ENCODE measurements around the gene GFER.
"Not testable (repeated sequence)": the region's sequence is repeated elsewhere in the genome, so short reads cannot be mapped to it uniquely, and the experiment has no call there.

GFER gene

GRCh38 chr16:1957434-1958142, 26.4 kb upstream of the GFER start:
- DNase-seq (ENCODE audit: low read depth in 2 of 2): not testable (repeated sequence)

DNA sequence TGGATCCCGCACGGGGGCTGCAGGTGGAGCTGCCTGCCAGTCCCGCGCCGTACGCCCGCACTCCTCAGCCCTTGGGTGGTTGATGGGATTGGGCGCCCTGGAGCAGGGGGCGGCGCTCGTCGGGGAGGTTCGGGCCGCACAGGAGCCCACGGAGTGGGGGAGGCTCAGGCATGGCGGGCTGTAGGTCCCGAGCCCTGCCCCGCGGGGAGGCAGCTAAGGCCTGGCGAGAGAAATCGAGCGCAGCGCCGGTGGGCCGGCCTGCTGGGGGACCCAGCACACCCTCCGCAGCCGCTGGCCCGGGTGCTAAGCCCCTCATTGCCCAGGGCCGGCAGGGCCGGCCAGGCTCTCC, 25.9 kb upstream of the GFER start:
- not testable (repeated sequence) for DNase-seq (ENCODE audit: low read depth in 2 of 2)

DNA sequence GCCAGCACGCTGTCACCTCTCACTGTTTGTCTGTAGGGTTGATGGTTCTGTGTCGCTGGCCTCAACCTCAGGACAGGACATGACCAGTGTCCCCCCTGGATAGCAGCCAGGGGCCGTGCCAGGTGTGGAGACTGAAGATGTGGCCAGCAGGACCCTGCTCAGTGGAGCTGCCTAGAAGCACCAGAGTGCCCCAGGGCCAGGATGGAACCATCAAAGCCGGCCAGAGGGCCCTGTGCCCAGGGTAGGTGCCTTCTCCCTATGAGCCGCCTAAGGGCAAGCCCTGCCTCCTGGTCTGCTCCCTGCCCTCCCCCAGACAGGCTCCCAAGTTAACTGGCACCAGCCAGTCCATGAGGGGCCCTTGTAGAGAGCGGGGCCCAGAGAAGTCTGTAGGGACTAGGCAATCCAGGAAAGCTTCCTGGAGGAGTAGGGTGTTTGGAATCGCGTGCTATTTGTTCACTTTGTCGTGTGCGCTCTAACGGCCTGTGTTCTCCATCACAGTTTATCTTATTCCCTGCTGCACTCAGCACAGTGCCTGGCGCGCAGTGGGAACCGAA, 25.2 kb upstream of the GFER start:
- no peak for DNase-seq (ENCODE audit: low read depth in 2 of 2)

DNA sequence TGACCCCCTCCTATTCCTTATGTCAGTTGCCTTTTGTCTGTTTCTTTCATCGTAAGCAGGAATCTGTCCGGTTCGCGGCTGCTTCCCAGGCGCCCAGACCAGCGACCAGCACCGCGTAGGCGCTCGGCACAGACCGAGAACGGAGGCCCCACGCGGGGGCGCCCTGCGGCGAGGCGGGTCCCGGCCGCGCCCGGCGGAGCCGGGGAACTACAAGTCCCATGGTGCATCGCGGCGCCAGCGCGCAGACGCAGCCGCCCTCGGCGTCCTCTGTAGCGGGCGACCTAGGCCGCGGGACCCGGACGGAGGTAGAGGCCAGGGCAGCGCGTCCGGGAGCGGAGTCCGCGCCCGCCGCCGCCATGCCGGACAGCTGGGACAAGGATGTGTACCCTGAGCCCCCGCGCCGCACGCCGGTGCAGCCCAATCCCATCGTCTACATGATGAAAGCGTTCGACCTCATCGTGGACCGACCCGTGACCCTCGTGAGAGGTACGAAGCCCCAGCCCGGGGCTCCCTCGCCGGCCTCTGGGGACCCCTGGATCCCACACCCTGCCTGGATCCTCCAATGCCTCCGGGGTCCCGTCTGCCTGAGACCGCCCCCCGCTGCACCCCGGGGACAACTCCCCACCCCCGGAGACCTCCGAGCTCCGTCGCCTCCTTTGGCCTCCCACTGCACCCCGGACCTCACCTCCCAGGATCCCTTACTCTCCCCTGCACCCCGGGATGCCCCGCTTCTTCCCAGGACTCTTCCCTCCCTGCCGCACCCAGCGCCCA, 24.5 kb upstream of the GFER start, which contains the start of gene NDUFB10:
TSS of gene NDUFB10 (plus strand) at position 270 of the 771 bp plus-strand sequence. CDS start at position 357, 87 bp downstream.
- peak; percentile 73 to 89 for DNase-seq (ENCODE audit: low read depth in 2 of 2)

DNA sequence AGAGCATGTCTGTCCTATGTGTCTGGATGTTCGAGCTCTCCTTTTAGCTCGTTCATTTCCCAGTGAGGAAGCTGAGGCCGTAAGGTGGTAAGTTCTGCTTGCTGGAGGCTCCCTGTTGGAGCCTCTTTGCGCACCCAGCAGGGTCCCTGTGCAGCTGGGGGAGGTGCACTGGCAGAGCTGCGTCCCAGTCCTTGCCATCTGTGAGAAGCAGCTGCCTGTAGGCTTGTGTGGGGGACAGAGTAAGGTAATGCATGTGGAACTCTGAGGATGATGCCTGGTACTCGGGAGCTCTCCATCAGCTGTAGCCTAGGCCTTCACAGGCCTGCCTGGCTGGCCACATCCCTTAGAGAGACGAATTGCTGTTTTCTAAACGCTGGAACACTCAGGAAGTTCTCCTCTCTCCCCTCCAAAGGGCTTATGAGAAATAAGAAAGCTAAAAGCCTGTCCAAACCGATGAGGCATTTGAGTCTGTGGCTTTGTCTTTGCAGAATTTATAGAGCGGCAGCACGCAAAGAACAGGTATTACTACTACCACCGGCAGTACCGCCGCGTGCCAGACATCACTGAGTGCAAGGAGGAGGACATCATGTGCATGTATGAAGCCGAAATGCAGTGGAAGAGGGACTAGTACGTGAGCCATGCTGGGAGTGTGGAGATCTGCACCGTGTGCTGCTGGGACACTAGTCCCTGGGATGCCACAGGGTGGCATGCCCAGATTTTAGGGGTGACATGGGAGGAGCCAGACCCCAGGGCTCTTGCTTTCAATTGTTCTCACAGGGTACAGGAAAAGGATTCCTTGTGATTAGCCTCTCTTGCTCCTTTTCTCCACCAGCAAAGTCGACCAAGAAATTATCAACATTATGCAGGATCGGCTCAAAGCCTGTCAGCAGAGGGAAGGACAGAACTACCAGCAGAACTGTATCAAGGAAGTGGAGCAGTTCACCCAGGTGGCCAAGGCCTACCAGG, 23.0 kb upstream of the GFER start:
- no peak for DNase-seq (ENCODE audit: low read depth in 2 of 2)

DNA sequence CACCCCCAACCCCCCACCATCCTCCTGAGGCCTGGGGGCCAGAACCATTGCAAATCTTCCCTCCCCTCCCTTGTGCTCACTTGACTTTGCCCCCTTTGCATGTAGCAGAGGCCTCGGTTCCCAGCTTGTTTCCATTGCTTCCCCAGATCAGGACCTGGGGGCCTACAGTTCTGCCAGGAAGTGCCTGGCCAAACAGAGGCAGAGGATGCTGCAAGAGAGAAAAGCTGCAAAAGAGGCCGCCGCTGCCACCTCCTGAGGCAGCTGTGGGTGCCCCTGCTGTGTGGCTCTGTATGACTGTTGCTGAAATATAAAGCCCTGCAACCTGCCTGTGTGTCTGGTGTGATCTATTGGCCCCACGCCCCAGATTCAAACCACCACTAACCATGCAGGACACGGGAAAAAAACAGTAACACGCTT, 22.3 kb upstream of the GFER start:
- DNase-seq (ENCODE audit: low read depth in 2 of 2): no peak

- DNase-seq (ENCODE audit: low read depth in 2 of 2): not testable (repeated sequence)
Measured at GRCh38 chr16:1962161-1963153, 21.5 kb upstream of the GFER start.

- DNase-seq (ENCODE audit: low read depth in 2 of 2): no peak
Measured at GRCh38 chr16:1963806-1964505, 20.0 kb upstream of the GFER start.

GRCh38 chr16:1964506-1965395, 19.2 kb upstream of the GFER start, which contains the start of gene RPS2:
TSS of gene RPS2 (minus strand) at chr16:1964826. CDS start at chr16:1964625, 201 bp downstream.
- peak; percentile 92 to 99 for DNase-seq (ENCODE audit: low read depth in 2 of 2)

- no peak for DNase-seq (ENCODE audit: low read depth in 2 of 2)
Measured at GRCh38 chr16:1965396-1966001, 18.5 kb upstream of the GFER start.

DNA sequence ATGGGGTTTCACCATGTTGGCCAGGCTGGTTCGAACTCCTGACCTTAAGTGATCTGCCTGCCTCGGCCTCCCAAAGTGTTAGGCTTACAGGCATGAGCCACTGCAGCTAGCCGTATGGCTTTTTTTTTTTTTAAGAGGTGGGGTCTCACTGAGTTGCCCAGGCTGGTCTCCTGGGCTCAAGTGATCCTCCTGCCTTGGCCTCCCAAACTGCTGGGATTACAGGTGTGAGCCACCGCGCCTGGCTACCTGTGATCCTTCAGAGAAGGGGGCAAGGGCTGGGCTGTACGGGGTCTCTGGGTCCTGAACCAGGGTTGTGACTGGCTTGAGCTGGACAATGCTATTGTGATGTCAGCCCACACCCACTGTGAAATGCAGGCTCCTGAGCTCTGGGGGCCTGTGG, 17.5 kb upstream of the GFER start, which contains the start of gene RNF151:
TSS of gene RNF151 (plus strand) at position 397 of the 400 bp plus-strand sequence. CDS start 26 bp downstream, outside the sequence.
- DNase-seq (ENCODE audit: low read depth in 2 of 2): no peak

DNA sequence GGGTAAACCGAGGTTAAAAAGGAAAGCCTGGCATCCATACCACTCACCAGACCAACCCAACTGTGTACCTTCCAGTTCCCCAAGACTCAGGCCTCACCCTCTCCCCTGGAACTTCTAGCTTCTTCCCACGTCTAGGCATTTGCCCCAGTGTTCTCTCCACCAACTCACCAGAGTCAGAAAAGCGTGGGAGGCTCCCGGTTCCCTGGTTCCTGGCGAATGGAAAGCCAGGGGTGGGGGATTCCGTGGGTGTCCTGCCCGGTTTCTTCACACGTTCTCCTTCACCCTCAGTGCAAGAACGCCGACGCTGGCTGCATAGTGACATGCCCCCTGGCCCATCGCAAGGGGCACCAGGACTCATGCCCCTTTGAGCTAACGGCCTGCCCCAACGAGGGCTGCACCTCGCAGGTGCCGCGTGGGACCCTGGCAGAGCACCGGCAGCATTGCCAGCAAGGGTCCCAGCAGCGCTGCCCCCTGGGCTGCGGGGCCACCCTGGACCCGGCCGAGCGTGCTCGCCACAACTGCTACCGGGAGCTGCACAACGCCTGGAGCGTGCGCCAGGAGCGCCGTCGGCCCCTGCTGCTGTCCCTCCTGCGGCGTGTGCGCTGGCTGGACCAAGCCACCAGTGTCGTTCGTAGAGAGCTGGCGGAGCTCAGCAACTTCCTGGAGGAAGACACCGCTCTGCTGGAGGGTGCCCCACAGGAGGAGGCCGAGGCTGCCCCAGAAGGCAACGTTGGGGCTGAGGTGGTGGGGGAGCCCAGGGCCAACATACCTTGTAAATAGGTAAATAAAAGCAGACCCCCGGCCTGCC, 15.6 kb upstream of the GFER start:
- no peak for DNase-seq (ENCODE audit: low read depth in 2 of 2)

GRCh38 chr16:1971796-1972489, 12.1 kb upstream of the GFER start, which contains the start of gene TBL3:
TSS of gene TBL3 (plus strand) at chr16:1972053. CDS start at chr16:1972165, 112 bp downstream.
- peak; percentile 88 to 93 for DNase-seq (ENCODE audit: low read depth in 2 of 2)

- no peak for DNase-seq (ENCODE audit: low read depth in 2 of 2)
Measured at GRCh38 chr16:1972490-1972877, 11.5 kb upstream of the GFER start.

DNA sequence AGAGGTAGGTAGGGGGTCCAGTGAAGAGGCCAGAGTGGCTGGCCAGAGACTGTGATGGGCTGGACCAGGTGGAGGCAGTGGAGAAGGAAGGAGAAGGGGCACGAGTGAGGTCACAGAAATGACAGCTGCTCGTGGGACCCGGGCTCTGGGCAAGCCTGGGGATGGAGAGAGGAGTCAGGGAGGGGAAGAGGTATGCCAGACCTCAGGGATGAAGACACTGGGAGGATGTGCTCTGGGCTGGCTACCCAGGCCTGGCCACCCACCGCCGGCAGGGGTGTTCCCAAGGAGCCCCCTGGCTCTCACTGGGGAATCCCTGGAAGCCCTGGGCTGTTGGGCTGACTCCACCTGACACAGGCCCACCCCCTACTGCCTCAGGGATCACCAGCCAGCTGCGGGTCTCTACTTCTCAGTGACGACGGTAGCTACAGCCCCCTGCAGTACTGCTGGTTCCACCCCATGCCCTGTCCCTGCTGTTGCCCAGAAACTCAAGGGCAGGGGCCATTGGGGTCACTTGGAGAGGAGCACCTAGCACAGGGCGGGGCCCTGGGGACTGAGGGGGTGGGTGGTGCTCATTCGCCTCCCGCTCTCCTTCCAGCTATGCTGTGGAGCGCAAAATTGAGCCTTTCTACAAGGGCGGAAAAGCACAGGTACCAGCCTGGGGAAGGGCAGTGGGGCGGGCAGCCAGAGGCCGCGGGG, 10.4 kb upstream of the GFER start:
- no peak for DNase-seq (ENCODE audit: low read depth in 2 of 2)
